ENCODE measurements around the gene DEFB132.

DEFB132 gene

GRCh38 chr20:263701-264100, 6.2 kb downstream of the DEFB132 start:
- no peak for DNase-seq (ENCODE audit: low spot score)

GRCh38 chr20:266596-267562, 9.4 kb downstream of the DEFB132 start:
- peak; percentile 92 for DNase-seq (ENCODE audit: low spot score)

- no peak for DNase-seq (ENCODE audit: low spot score)
Measured at GRCh38 chr20:270517-270916, 13.0 kb downstream of the DEFB132 start.

- no peak for DNase-seq (ENCODE audit: low spot score)
Measured at GRCh38 chr20:271069-271468, 13.5 kb downstream of the DEFB132 start.

- DNase-seq (ENCODE audit: low spot score) = no peak
Measured at GRCh38 chr20:271528-271927, 14.0 kb downstream of the DEFB132 start.

- DNase-seq (ENCODE audit: low spot score) = no peak
Measured at GRCh38 chr20:272718-273117, 15.2 kb downstream of the DEFB132 start.

- no peak for DNase-seq (ENCODE audit: low spot score)
Measured at GRCh38 chr20:273884-274283, 16.4 kb downstream of the DEFB132 start.

- DNase-seq (ENCODE audit: low spot score) = no peak
Measured at GRCh38 chr20:275791-276190, 18.3 kb downstream of the DEFB132 start.

- no peak for DNase-seq (ENCODE audit: low spot score)
Measured at GRCh38 chr20:276620-277495, 19.3 kb downstream of the DEFB132 start.

GRCh38 chr20:277496-277781, 19.9 kb downstream of the DEFB132 start:
- DNase-seq (ENCODE audit: low spot score) = no peak

GRCh38 chr20:278181-278580, 20.7 kb downstream of the DEFB132 start:
- no peak for DNase-seq (ENCODE audit: low spot score)

GRCh38 chr20:278607-279571, 21.4 kb downstream of the DEFB132 start:
- no peak for DNase-seq (ENCODE audit: low spot score)

GRCh38 chr20:284172-284571, 26.6 kb downstream of the DEFB132 start:
- no peak for DNase-seq (ENCODE audit: low spot score)

- no peak for DNase-seq (ENCODE audit: low spot score)
Measured at GRCh38 chr20:286508-286907, 29.0 kb downstream of the DEFB132 start.

- no peak for DNase-seq (ENCODE audit: low spot score)
Measured at GRCh38 chr20:288956-289692, 31.6 kb downstream of the DEFB132 start.

GRCh38 chr20:289693-290083, 32.2 kb downstream of the DEFB132 start:
- no peak for DNase-seq (ENCODE audit: low spot score)

GRCh38 chr20:290084-290831, 32.7 kb downstream of the DEFB132 start, which contains the start of gene C20orf96:
Gene C20orf96, minus strand, starts transcription at chr20:290750. Its CDS starts 140 bp downstream, at chr20:290610.
- DNase-seq (ENCODE audit: low spot score) = peak; percentile 92

GRCh38 chr20:294602-295001, 37.1 kb downstream of the DEFB132 start:
- DNase-seq (ENCODE audit: low spot score) = no peak

GRCh38 chr20:295804-296203, 38.3 kb downstream of the DEFB132 start:
- no peak for DNase-seq (ENCODE audit: low spot score)

Measured in left forelimb (tissue), 1 donor.